Skeletal muscle satellite cell (primary cell): ENCODE data around the gene CLNK.

ENCODE experiments used
- H3K27me3 ChIP-seq: 2 replicates; pipeline ENCODE4 v1.7.0; 2013; ENCODE audit warnings: low read length; ENCODE audit not compliant: control insufficient read depth, insufficient read depth
- H3K36me3 ChIP-seq: 2 replicates; pipeline ENCODE4 v1.7.0; 2013; ENCODE audit warnings: mild to moderate bottlenecking, control low read depth, low read length; ENCODE audit not compliant: insufficient read depth
- H3K4me1 ChIP-seq: 2 replicates; pipeline ENCODE4 v1.7.0; 2013; ENCODE audit warnings: low read length; ENCODE audit not compliant: control insufficient read depth, insufficient read depth
- H3K4me2 ChIP-seq: 2 replicates; pipeline ENCODE4 v1.7.0; 2013; ENCODE audit warnings: mild to moderate bottlenecking, low read length
- H3K4me3 ChIP-seq: 2 replicates; pipeline ENCODE4 v1.7.0; 2013; ENCODE audit warnings: low read length
- H3K9ac ChIP-seq: 2 replicates; pipeline ENCODE4 v1.7.0; 2013; ENCODE audit warnings: mild to moderate bottlenecking, low read depth, low read length, moderate library complexity
- H3K9me3 ChIP-seq: replicated peaks from 2 replicates; pipeline ENCODE4 v1.7.0; 2013; ENCODE audit warnings: mild to moderate bottlenecking, control low read depth, low read length

CLNK gene

DNA sequence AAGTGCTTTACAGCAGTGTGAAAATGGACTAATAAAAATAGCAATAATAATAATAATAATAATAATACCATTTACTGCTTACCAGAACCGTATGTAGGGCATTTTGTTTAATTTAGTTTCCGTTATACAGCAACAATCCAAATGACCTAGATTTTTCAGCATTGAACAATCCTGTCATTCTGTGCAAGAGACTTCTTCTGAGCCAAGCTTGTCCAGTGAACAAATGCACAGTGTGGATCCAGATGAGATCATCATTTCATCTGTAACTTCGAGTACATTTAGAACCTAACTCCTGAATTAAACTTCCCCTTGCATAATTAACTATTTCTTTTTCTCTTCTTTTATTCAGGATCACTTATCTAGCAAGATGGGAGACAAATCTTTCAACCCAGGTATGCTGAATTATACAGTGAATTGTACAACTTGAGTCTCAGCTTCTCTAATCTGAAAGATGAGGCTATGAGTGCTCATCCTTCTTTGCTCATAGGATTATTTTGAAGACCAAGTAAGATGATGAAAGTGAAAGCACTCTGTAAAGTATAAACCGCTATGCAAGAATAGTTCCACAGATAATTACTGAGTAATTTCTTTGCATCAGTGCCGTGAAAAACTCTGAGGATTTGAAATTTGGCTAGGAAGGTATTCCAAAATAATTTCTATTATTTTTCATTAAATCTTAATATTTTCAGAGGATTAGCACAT lies 6.6 kb downstream of the CLNK start:
- Histone ChIP-seq H3K9me3 (no peaks in the 10 kb centered on the region), H3K4me2 (no peak overlapping the region), H3K9ac (no peak overlapping the region), H3K4me3 (no peak overlapping the region), H3K36me3 (no peaks in the 10 kb centered on the region), H3K4me1 (no peaks in the 10 kb centered on the region), H3K27me3 (no peaks in the 10 kb centered on the region)

DNA sequence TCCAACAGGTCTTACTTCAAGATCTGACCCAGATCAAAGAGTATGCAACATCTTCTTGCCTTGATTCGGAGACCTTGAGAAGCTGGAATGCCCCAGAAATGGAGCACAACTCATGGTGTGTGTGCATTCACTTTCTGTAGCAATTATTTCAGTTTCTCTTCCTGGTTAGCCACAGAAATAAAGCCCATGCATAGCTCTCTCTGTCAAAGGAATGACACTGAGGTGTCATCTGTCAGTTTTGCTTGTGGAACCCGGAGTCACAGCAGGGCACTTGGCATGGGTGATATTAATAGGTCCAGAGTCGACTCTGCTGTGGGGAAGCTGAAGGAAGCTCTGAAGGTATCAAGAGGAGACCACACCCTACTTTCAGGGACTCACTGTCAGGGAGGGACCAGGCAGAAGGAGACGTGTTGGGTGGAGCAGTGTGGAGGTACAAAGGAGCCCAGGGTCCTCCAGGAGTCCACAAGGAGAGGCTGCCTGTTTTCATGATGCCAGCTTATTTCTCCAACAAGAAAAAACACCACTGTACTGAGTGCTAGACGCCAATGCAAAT lies 10.7 kb downstream of the CLNK start:
- H3K9ac ChIP-seq = no peak overlapping the region
- H3K4me3 ChIP-seq = no peak overlapping the region
- no peaks in the 10 kb centered on the region for H3K9me3 ChIP-seq
- H3K4me1 ChIP-seq = no peaks in the 10 kb centered on the region
- H3K27me3 ChIP-seq = no peaks in the 10 kb centered on the region
- H3K4me2 ChIP-seq = no peak overlapping the region
- no peaks in the 10 kb centered on the region for H3K36me3 ChIP-seq

DNA sequence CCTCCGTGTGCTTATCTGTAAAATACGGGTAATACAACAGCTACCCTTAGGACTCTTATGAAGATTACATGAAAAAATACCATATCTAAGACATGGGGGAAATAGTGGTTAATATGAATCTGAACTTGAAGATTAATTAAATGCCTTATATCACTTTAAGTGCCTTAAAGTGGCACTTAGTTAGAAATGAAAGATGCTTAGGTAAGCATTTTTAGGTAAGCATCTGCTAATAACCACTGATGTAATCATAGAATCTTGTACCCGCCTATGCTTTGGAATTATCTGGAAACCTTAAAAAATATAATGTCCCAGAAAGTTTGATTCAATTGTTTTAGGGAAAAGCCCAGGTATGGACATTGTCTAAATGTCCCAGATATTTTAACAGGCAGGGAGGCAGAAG lies 12.2 kb downstream of the CLNK start:
- no peaks in the 10 kb centered on the region for H3K4me1 ChIP-seq
- no peaks in the 10 kb centered on the region for H3K36me3 ChIP-seq
- no peaks in the 10 kb centered on the region for H3K9me3 ChIP-seq
- H3K9ac ChIP-seq = no peak overlapping the region
- H3K4me2 ChIP-seq = no peak overlapping the region
- peaks cover 9% of the 10 kb centered on the region for H3K27me3 ChIP-seq
- H3K4me3 ChIP-seq = no peak overlapping the region

DNA sequence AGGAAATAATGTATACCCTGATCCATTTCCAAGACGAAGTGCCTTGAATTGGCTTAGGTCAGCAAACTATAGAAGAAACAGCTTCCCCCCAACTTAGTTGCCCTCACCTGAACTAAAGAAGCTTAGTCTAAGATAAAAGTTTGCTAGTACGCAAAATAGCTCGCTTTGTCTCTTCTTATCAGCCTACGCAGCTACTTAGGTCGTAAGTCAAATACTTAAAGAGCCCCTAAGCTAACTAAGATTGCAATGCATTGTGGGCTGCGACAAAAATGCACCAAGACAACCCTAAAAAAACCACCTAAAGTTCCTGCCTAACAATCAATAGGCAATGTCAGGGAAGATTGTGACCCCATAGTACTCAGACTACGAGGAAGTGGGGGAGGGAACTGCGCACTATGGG lies 12.8 kb downstream of the CLNK start:
- no peaks in the 10 kb centered on the region for H3K4me1 ChIP-seq
- peaks cover 12% of the 10 kb centered on the region for H3K27me3 ChIP-seq
- H3K4me2 ChIP-seq = no peak overlapping the region
- H3K4me3 ChIP-seq = no peak overlapping the region
- no peaks in the 10 kb centered on the region for H3K9me3 ChIP-seq
- H3K36me3 ChIP-seq = no peaks in the 10 kb centered on the region
- no peak overlapping the region for H3K9ac ChIP-seq

DNA sequence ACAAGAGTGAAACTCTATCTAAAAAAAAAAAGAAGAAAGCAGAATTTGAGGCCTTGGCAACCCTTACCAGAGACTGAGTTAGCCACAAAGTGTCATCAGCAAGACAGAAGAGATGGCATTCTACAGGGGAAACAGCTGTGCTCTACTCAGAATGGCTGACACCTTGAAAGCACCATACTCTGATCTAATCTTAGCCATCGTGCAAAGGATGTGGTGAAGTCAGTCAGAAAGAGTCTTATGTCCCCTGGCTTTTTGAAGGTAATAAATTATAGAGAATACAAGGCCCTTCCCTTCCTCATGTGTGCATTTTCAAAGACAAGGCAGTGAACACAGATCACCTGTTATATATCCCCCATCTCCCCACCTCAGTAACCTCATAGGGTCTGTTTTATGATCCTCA lies 13.2 kb downstream of the CLNK start:
- Histone ChIP-seq H3K4me2 (no peak overlapping the region), H3K9me3 (no peaks in the 10 kb centered on the region), H3K4me3 (no peak overlapping the region), H3K27me3 (peaks cover 15% of the 10 kb centered on the region), H3K9ac (no peak overlapping the region), H3K4me1 (no peaks in the 10 kb centered on the region), H3K36me3 (no peaks in the 10 kb centered on the region)

DNA sequence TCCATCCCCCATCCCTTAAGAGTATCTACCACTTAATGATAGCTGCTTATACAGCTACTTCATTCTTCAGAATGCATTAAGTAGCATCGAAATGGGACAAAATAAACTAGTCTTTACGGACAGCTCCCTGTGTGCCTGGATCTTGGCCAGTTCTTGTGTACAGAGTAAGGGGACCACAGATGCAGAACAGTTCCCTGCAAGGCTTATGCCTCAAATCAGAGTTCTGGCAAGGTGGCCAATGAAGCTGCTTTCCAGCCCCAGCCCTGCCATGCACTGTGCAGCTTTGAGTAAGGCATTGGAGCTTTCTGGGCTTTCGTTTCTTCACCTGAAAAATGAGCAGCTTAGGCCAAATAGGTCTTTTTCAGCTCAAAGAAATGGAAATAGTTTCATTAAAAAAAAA lies 14.2 kb downstream of the CLNK start:
- Histone ChIP-seq H3K9me3 (no peaks in the 10 kb centered on the region), H3K4me1 (no peaks in the 10 kb centered on the region), H3K36me3 (no peaks in the 10 kb centered on the region), H3K4me3 (no peak overlapping the region), H3K9ac (no peak overlapping the region), H3K27me3 (peaks cover 15% of the 10 kb centered on the region), H3K4me2 (no peak overlapping the region)

DNA sequence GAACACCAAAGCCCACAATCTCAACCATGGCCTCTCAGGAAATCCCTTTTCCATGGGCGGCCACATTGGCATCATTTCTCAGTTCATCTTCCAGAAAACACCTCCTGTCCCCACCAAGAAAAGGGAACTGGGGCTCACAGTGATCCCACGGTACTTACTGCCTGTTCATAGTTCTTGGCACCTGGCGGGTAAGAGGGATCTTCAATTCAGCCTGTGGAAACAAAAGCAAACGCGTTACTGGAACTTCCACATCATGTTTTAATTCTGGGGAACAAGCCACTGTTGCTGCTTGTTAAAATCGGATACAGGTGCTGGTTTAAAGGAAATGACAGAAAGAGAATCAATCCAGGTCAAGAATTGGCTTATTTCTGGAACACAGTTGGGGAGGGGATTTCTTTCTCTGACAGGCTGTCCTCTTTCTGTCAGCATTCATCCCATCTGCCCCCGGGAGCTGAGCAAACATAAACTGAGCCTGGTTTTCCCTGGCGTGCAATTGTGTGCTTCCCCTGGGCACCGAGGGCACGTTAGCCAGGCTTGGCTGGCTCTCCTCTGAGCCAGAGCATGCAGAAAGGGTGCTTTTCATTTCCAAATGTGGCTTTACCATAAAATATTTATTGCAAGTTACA lies 16.8 kb downstream of the CLNK start:
- no peak overlapping the region for H3K9ac ChIP-seq
- peaks cover 15% of the 10 kb centered on the region for H3K27me3 ChIP-seq
- H3K9me3 ChIP-seq = no peaks in the 10 kb centered on the region
- no peaks in the 10 kb centered on the region for H3K36me3 ChIP-seq
- no peak overlapping the region for H3K4me3 ChIP-seq
- H3K4me1 ChIP-seq = peaks cover 12% of the 10 kb centered on the region
- no peak overlapping the region for H3K4me2 ChIP-seq

DNA sequence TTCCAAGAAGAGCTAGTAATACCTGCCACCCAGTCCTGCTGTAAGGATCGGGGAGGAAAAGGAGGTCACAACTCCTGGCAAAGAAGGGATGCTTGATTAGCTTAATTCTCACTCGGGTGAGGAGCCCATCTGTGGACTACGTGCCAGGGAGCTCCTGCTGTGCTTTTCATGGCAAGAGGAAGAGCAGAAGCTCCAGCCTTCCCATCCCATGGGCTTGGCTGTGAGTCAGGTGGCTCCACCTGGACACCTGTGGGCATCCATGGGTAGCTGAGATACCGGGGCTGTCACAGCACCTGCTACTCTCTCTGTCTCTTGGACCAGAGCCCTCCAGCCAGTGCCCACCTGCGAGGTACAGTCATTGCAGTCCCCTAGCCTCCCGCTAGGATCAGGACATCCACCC lies 18.0 kb downstream of the CLNK start:
- Histone ChIP-seq H3K4me3 (no peak overlapping the region), H3K4me2 (no peak overlapping the region), H3K36me3 (no peaks in the 10 kb centered on the region), H3K4me1 (peaks cover 12% of the 10 kb centered on the region), H3K9ac (no peak overlapping the region), H3K9me3 (no peaks in the 10 kb centered on the region), H3K27me3 (peaks cover 15% of the 10 kb centered on the region)

DNA sequence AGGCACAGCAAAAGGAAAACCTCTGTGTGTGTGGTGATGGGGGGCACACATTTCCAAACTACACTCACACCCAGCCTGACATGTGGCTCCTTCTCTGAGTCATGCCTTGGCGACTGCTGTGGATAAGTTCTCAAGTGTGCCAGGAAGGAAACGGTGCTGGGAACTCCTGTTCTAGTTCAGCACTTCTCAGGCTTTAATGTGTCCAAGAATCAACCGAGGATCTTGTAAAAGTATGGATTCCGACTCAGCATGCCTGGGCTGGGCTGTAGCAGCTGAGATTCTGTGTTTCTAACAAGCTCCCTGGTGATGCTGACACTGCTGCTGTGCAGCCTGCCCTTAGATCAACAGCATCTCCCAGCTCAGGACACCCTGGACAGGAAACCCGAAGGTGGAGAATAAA lies 20.2 kb downstream of the CLNK start:
- Histone ChIP-seq H3K9ac (no peak overlapping the region), H3K4me1 (peaks cover 12% of the 10 kb centered on the region), H3K36me3 (no peaks in the 10 kb centered on the region), H3K27me3 (peaks cover 15% of the 10 kb centered on the region), H3K4me3 (no peak overlapping the region), H3K9me3 (no peaks in the 10 kb centered on the region), H3K4me2 (peak overlapping the region; percentile 8)

DNA sequence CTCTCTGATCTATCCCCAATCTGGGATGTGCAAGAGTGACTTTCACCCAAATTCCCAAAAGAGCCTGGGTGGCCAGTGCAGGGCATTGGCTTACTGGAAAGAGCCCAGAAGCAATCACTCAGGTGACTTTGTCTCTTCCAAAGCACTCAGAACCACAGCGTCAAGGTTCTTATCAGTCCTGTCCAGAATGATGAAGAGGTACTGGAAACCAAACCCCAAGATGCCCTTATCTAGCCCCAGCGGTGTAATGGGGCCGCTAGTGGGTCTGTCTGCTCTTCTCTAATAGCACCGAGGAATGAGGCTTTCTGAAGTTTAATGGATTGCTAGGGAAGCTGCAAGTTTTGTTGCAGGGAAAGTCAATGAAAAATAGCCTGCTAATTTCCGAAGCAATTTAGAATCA lies 21.6 kb downstream of the CLNK start:
- Histone ChIP-seq H3K4me1 (peaks cover 12% of the 10 kb centered on the region), H3K9me3 (no peaks in the 10 kb centered on the region), H3K4me3 (no peak overlapping the region)

DNA sequence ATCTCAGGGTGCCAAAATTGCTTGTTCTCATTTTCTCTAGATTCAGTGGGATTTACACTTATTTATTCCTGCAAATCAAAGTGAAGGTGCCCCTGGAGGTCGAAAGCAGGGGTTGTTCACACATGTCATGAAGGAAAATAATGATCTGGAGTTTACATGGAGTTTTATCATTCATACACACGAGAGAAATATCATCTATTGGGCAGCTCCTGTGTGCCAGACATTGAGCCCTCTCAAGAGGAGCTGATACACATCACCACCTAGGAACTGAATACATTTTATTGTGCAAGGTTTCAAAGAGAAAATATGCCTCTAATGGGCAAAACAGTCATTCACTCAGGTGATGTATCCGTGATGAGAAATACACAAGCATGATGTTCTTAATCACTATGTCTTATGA lies 23.5 kb downstream of the CLNK start:
- H3K9ac ChIP-seq = no peak overlapping the region
- H3K36me3 ChIP-seq = no peaks in the 10 kb centered on the region
- H3K4me1 ChIP-seq = peaks cover 24% of the 10 kb centered on the region
- no peak overlapping the region for H3K4me2 ChIP-seq
- H3K4me3 ChIP-seq = no peak overlapping the region
- H3K9me3 ChIP-seq = no peaks in the 10 kb centered on the region
- no peaks in the 10 kb centered on the region for H3K27me3 ChIP-seq

More for the DNA sequence above, 21.6 kb downstream of the CLNK start:
- H3K9ac ChIP-seq = no peak overlapping the region
- no peak overlapping the region for H3K4me2 ChIP-seq
- H3K36me3 ChIP-seq = no peaks in the 10 kb centered on the region
- H3K27me3 ChIP-seq = peaks cover 11% of the 10 kb centered on the region

DNA sequence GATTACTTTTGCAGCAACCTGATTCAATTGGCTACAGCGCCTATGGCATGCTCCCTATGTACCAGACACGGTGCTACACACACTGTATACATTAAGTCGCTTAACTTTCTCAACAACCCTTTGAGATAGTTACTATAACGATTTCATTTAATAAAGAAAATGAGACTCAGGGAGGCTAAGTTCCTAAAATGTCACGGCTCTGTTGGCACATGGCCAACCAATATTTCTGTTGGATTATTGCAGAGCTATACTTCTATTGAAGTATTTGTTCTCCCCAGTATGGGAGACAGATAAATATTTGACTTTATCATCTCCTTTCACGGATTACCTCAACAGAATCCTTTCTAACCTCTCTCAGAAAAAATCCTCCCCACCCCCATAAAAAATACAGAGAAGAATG lies 25.3 kb downstream of the CLNK start:
- H3K9ac ChIP-seq = no peak overlapping the region
- H3K36me3 ChIP-seq = no peaks in the 10 kb centered on the region
- no peaks in the 10 kb centered on the region for H3K9me3 ChIP-seq
- H3K27me3 ChIP-seq = no peaks in the 10 kb centered on the region
- no peak overlapping the region for H3K4me2 ChIP-seq
- no peak overlapping the region for H3K4me3 ChIP-seq
- peaks cover 18% of the 10 kb centered on the region for H3K4me1 ChIP-seq
